Measurements from ENCODE around the gene COP1. TPM values are rescaled to one million over a fixed set of nuclear protein-coding genes. Genes with fewer than 3 reads are reported as not detected.

Gene COP1
- total RNA-seq, 1 experiment from 2014 or later, result 33.1 TPM

- CTCF ChIA-PET, result no interaction called here
Observed at GRCh38 chr1:176055398-176055797, 151.7 kb downstream of the COP1 start.

More at GRCh38 chr1:176055398-176055797, 151.7 kb downstream of the COP1 start:
- Histone ChIP-seq H3K4me1 (ENCODE audit: control insufficient read depth in 1 of 2, insufficient read depth in 2 of 2, low read length in 2 of 2) (no peaks in the 10 kb centered on the region), H3K36me3 (ENCODE audit: control insufficient read depth in 1 of 2, insufficient read depth in 2 of 2, low read length in 2 of 2) (no peaks in the 10 kb centered on the region), H3K9me3 (ENCODE audit: control insufficient read depth in 1 of 2, insufficient read depth in 1 of 2, low read depth in 1 of 2, low read length in 2 of 2) (no peaks in the 10 kb centered on the region), H3K27me3 (ENCODE audit: insufficient read depth, low read length) (no peaks in the 10 kb centered on the region), H3K9me2 (ENCODE audit: insufficient read depth) (no peaks in the 10 kb centered on the region), H4K20me1 (ENCODE audit: insufficient read depth) (0 out of 2 replicates have a peak, but pooled peaks cover 4% of the 10 kb centered on the region), H3K4me3 (replicated peaks in 1 of 2; ENCODE audit: low read depth in 1 of 2, low read length in 2 of 2) (no peak overlapping the region), H3K9ac (ENCODE audit: low read length) (no peak overlapping the region), H3K79me2 (ENCODE audit: insufficient read depth, low read length) (no peaks in the 10 kb centered on the region), H3K4me2 (ENCODE audit: low read length) (no peak overlapping the region), H2AFZ (ENCODE audit: low read depth, low read length, poor library complexity, severe bottlenecking) (no peak overlapping the region), H3K27ac (ENCODE audit: low read depth, low read length) (no peak overlapping the region)
- RAD21 ChIA-PET (ENCODE audit: low non-redundant PET in 1 of 2, low total read pairs in 2 of 2, uncharacterized antibody in 2 of 2, unreplicated experiment in 2 of 2), result no interaction called here
- no peak for TF ChIP-seq CEBPB (IDR thresholded peaks at IDR 0.05; ENCODE audit: low read depth)
- no peak for TF ChIP-seq ZFX (IDR thresholded peaks at IDR 0.05)
- no peak for TF ChIP-seq EZH2phosphoT487 (IDR thresholded peaks at IDR 0.05; ENCODE audit: borderline replicate concordance)
- TF ChIP-seq REST (IDR thresholded peaks at IDR 0.05; ENCODE audit: low read depth), result no peak
- TF ChIP-seq EZH2 (IDR thresholded peaks at IDR 0.05), result no peak
- TF ChIP-seq CTCF (IDR thresholded peaks at IDR 0.05 in 2 of 3, conservative IDR thresholded peaks at IDR 0.05 in 1 of 3; ENCODE audit: borderline replicate concordance in 1 of 3, insufficient read depth in 1 of 3, low read depth in 2 of 3, low read length in 2 of 3), result no peak
- no peak for TF ChIP-seq FOSL1 (IDR thresholded peaks at IDR 0.05; ENCODE audit: low read depth)
- TF ChIP-seq ATF3 (IDR thresholded peaks at IDR 0.05), result no peak
- no peak for TF ChIP-seq ELF1 (IDR thresholded peaks at IDR 0.05; ENCODE audit: borderline replicate concordance, low read depth)
- TF ChIP-seq POLR2A (IDR thresholded peaks at IDR 0.05; ENCODE audit: borderline replicate concordance, extremely low read depth, insufficient read depth, insufficient read length), result no peak
- ATAC-seq, result no peak
- POLR2A ChIA-PET, result no interaction called here
- no peak for DNase-seq (ENCODE audit: low read depth, low spot score)
- BruUV-seq (replicated peaks), result no TSS peak
- intact Hi-C loops (cut with micrococcal nuclease), result no loop called here

Measured in HCT116 (cell line).